ENCODE data around the gene ZNF784. TPM values are rescaled to one million over a fixed set of nuclear protein-coding genes. Genes with fewer than 3 reads are reported as not detected.
A peak's percentile ranks its signal among the peaks of the same experiment; 100 is the strongest.

ZNF784 gene
- total RNA-seq, 1 donor from 2014 or later, result 12.9 TPM

DNA sequence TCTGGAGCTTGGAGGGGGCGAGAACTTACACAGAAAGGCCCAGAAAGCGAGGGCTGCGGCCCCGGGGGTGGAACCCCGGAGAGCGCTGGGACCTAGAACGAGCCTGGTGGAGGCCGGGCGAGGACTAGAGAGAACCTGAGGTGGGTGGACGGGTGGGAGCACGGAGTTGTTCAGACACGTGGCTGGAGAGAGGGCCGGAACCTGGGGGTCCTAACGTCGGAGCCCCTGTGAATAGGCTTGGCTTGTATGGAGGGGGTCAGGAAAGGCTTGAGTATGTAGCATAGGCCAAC is 19.5 kb upstream of the ZNF784 start:
- Mint-ChIP-seq H3K9me3 (no peaks in the 10 kb centered on the region), H3K4me1 (peaks cover 42% of the 10 kb centered on the region)
- TF ChIP-seq CTCF (IDR thresholded peaks at IDR 0.05; ENCODE audit: unreplicated experiment), result no peak

GRCh38 chr19:55643003-55643886 is 18.9 kb upstream of the ZNF784 start, which contains the start of gene ZNF581:
Gene ZNF581 (plus strand): TSS chr19:55643649. CDS start chr19:55644572, 923 bp downstream.
- TF ChIP-seq CTCF (IDR thresholded peaks at IDR 0.05; ENCODE audit: unreplicated experiment), result no peak
- Mint-ChIP-seq H3K27me3 (ENCODE audit: low read depth) (no peaks in the 10 kb centered on the region), H3K27ac (peak within 1 kb of the TSS; percentile 98), H3K9me3 (no peaks in the 10 kb centered on the region), H3K4me3 (peak within 1 kb of the TSS; percentile 93), H3K36me3 (peaks cover 3% of the 10 kb centered on the region), H3K4me1 (peaks cover 39% of the 10 kb centered on the region)
- DNase-seq (ENCODE audit: low spot score in 2 of 2, unreplicated experiment in 2 of 2), result peak in 1 of 2 experiments; percentile 80

More for the DNA sequence above, 19.5 kb upstream of the ZNF784 start:
- DNase-seq (ENCODE audit: low spot score in 2 of 2, unreplicated experiment in 2 of 2), result no peak
- Mint-ChIP-seq H3K27ac (peak overlapping the region; percentile 96), H3K4me3 (peak overlapping the region; percentile 93), H3K36me3 (peaks cover 3% of the 10 kb centered on the region), H3K27me3 (ENCODE audit: low read depth) (no peaks in the 10 kb centered on the region)

- no peaks in the 10 kb centered on the region for H3K27me3 Mint-ChIP-seq (ENCODE audit: low read depth)
- no peaks in the 10 kb centered on the region for H3K9me3 Mint-ChIP-seq
- no peak for DNase-seq (ENCODE audit: low spot score in 2 of 2, unreplicated experiment in 2 of 2)
- peak overlapping the region; percentile 93 for H3K4me3 Mint-ChIP-seq
- peaks cover 7% of the 10 kb centered on the region for H3K36me3 Mint-ChIP-seq
- TF ChIP-seq CTCF (IDR thresholded peaks at IDR 0.05; ENCODE audit: unreplicated experiment), result no peak
- peak overlapping the region; percentile 98 for H3K27ac Mint-ChIP-seq
- H3K4me1 Mint-ChIP-seq, result peaks cover 43% of the 10 kb centered on the region
Measured at GRCh38 chr19:55642153-55643002, 18.0 kb upstream of the ZNF784 start.

DNA sequence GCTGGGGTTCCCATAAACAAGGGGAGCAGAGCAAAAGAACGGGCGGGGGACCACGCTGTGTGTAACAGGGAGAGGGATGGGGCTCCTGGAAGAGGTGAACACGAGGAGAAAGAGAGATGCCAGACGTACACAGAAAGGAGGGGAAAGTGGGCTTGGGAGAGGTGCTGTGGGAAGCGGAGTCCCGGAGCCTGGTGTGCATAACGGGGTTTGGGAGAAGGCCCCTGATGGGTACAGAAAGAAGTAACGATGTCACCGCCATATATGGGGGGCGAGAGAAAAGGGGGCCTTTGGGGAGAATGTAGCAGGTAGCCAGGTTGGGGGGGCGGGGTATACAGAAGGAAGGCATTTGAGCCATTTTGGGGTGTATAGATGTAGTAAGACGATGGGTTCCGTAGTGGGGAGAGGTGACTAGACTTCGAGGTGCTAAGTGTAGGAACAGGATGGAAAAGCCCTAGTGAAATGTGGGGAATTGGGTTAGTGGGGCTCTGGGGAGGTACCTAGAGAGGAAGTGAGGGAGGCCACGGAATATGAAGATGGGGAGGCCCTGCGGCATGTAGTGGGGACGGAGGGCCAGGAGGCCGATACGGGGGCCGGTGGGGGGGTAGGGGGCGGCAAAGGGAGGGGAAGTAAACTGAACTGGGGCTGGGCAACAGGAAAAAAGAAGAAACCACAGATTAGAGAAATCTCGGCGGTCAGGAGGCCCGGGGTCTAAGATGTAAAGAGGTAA is 17.2 kb upstream of the ZNF784 start:
- Mint-ChIP-seq H3K27me3 (ENCODE audit: low read depth) (no peaks in the 10 kb centered on the region), H3K27ac (peak overlapping the region; percentile 91), H3K4me1 (peaks cover 39% of the 10 kb centered on the region), H3K9me3 (no peaks in the 10 kb centered on the region), H3K4me3 (peak overlapping the region; percentile 81), H3K36me3 (peaks cover 7% of the 10 kb centered on the region)
- no peak for TF ChIP-seq CTCF (IDR thresholded peaks at IDR 0.05; ENCODE audit: unreplicated experiment)
- DNase-seq (ENCODE audit: low spot score in 2 of 2, unreplicated experiment in 2 of 2), result no peak

Measured in mesothelial cell of epicardium (in vitro differentiated cells).